A549 (cell line): ENCODE measurements around the gene RAD9A. TPM values are rescaled to one million over a fixed set of nuclear protein-coding genes. Genes with fewer than 3 reads are reported as not detected.

Source experiments
- ATAC-seq, 2 experiments: fragments of 200-7000 bp in 1 of 2; fragments of >200 bp in 1 of 2; cut with Nextera tagmentation in 1 of 2; cut with Tn5 transposase in 1 of 2; 3 replicates each; pipeline versions ENCODE4 v1.8.0 to v1.9.1; 2018 to 2020; ENCODE audit warnings: mild to moderate bottlenecking in 1 of 2, moderate library complexity in 1 of 2
- CTCF ChIA-PET: fragments of 300-600 bp; sonication (Branson Sonifier 250); formaldehyde crosslinking; extraction: SDS; loops from one replicate; lab custom pipeline; 2021; ENCODE audit warnings: antibody characterized with exemption, inconsistent platforms; lab: Yijun Ruan, JAX
- POLR2A ChIA-PET: fragments of 350-600 bp; formaldehyde crosslinking; extraction: SDS; loops from one replicate; lab custom pipeline; 2021; ENCODE audit warnings: antibody characterized with exemption, inconsistent platforms; lab: Yijun Ruan, JAX
- DNase-seq, 2 experiments: peaks; one replicate each; pipeline versions ENCODE4 v3.0.0 to v3.0.0-alpha.2; 2011 to 2016; ENCODE audit warnings: low read depth in 1 of 2, low spot score in 1 of 2
- FAIRE-seq: peaks from 2 replicates; lab custom pipeline; 2011; peaks lifted over from hg19 to GRCh38; lab: Jason Lieb, UNC
- H3K27ac ChIP-seq, 2 experiments: fragments of >200 bp; sonication (Bioruptor Twin); formaldehyde crosslinking; 3 replicates each; pipeline ENCODE4 v1.5.1; 2016 to 2017
- H3K4me1 ChIP-seq: fragments of >200 bp; sonication (Bioruptor Twin); formaldehyde crosslinking; 3 replicates; pipeline ENCODE4 v1.6.1; 2016
- H3K4me2 ChIP-seq: fragments of >200 bp; sonication (Bioruptor Twin); formaldehyde crosslinking; 3 replicates; pipeline ENCODE4 v1.6.1; 2016
- H3K4me3 ChIP-seq: fragments of >200 bp; sonication (Bioruptor Twin); formaldehyde crosslinking; 3 replicates; pipeline ENCODE4 v1.5.1; 2016
- H3K9me3 ChIP-seq: fragments of >200 bp; sonication (Bioruptor Twin); formaldehyde crosslinking; 3 replicates; pipeline ENCODE4 v1.6.1; 2016
- CHD4 ChIP-seq: fragments of 200-600 bp; sonication (generic); IDR thresholded peaks from 2 replicates; pipeline ENCODE4 v1.6.1; 2016; ENCODE audit warnings: antibody characterized with exemption, mild to moderate bottlenecking, borderline replicate concordance
- FOSL2 ChIP-seq, 2 experiments: fragments of 450-650 bp in 1 of 2; fragments of >200 bp in 1 of 2; sonication (Bioruptor Twin) in 1 of 2; formaldehyde crosslinking; IDR thresholded peaks; 2 replicates each; pipeline versions ENCODE4 v1.5.0 to v1.6.1; 2016 to 2020; ENCODE audit warnings: mild to moderate bottlenecking in 1 of 2, moderate library complexity in 1 of 2
- HMGXB4 ChIP-seq: fragments of 250-450 bp; sonication (Bioruptor Pico); IDR thresholded peaks from 2 replicates; pipeline ENCODE4 v1.5.0; 2021; ENCODE audit warnings: mild to moderate bottlenecking, moderate library complexity, borderline replicate concordance
- HOXB5 ChIP-seq: fragments of 250-450 bp; sonication (Bioruptor Pico); IDR thresholded peaks from 2 replicates; pipeline ENCODE4 v1.5.0; 2020; ENCODE audit warnings: mild to moderate bottlenecking, moderate library complexity
- JUNB ChIP-seq: fragments of >200 bp; sonication (Bioruptor Twin); formaldehyde crosslinking; IDR thresholded peaks from 2 replicates; pipeline ENCODE4 v1.6.1; 2016
- KDM5A ChIP-seq: fragments of 200-600 bp; sonication (generic); IDR thresholded peaks from 2 replicates; pipeline ENCODE4 v1.6.1; 2016; ENCODE audit warnings: antibody characterized with exemption, mild to moderate bottlenecking
- MAZ ChIP-seq: fragments of 150-350 bp; IDR thresholded peaks from 2 replicates; pipeline ENCODE4 v1.6.1; 2014; ENCODE audit warnings: antibody characterized with exemption, low read depth, low read length, borderline replicate concordance
- MYC ChIP-seq: IDR thresholded peaks from 2 replicates; pipeline ENCODE4 v1.6.1; 2012; ENCODE audit warnings: mild to moderate bottlenecking, inconsistent platforms, low read length, improper control_type of control experiment, borderline replicate concordance
- NPAS2 ChIP-seq: fragments of 250-450 bp; sonication (Bioruptor Pico); IDR thresholded peaks from 2 replicates; pipeline ENCODE4 v1.8.0; 2022; ENCODE audit warnings: mild to moderate bottlenecking, moderate library complexity, borderline replicate concordance
- PBX3 ChIP-seq: IDR thresholded peaks from 2 replicates; pipeline ENCODE4 v1.6.1; 2012
- POLR2A ChIP-seq: IDR thresholded peaks from 2 replicates; pipeline ENCODE4 v1.6.1; 2012; ENCODE audit warnings: mild to moderate bottlenecking, low read length
- REST ChIP-seq: fragments of 200-600 bp; sonication (generic); IDR thresholded peaks from 2 replicates; pipeline ENCODE4 v1.6.1; 2016; ENCODE audit warnings: antibody characterized with exemption, mild to moderate bottlenecking, moderate library complexity
- RFX5 ChIP-seq: fragments of 450-650 bp; IDR thresholded peaks from 2 replicates; pipeline ENCODE4 v1.7.1; 2014; ENCODE audit warnings: antibody characterized with exemption, mild to moderate bottlenecking, moderate library complexity
- RNF2 ChIP-seq: fragments of 200-600 bp; sonication (generic); IDR thresholded peaks from 2 replicates; pipeline ENCODE4 v1.6.1; 2016; ENCODE audit warnings: low read depth, mild to moderate bottlenecking, antibody characterized with exemption, moderate library complexity, borderline replicate concordance
- ZC3H11A ChIP-seq: fragments of 450-650 bp; IDR thresholded peaks from 2 replicates; pipeline ENCODE4 v1.6.1; 2014; ENCODE audit warnings: antibody characterized with exemption, mild to moderate bottlenecking
- WGBS: methylation state at CpG from one replicate; pipeline ENCODE4 v1.1.6; 2017; ENCODE audit errors: missing lambda C conversion rate; 5-methylcytosine and 5-hydroxymethylcytosine counted together
- polyA plus RNA-seq, 4 experiments: library from polyadenylated mRNA; depleted of rRNA in 3 of 4; stranded (reverse); fragments of >200 nt; fragmentation: RNase III in 1 of 4; extraction: RNeasy Plus Mini Kit Qiagen cat#74134 plus additional on column Dnase treatment in 1 of 4; gene quantifications; 2 replicates in 3 of 4; 3 replicates in 1 of 4; pipeline ENCODE4 v1.2.3, GENCODE V29; 2011 to 2017

The RAD9A gene
- polyA plus RNA-seq, 2 of the 4 experiments (the other 2 are of a cell fraction), result 19.0 to 43.7 TPM

- TF ChIP-seq RNF2, result peak; percentile 29; the same call in 1 of the 2 replicates
- TF ChIP-seq MYC, result peak; percentile 63; the same call in 1 of the 2 replicates
- TF ChIP-seq REST, result no peak
- peak; percentile 51 for TF ChIP-seq POLR2A
- TF ChIP-seq HMGXB4, result no peak
- peak; percentile 54; the same call in 1 of the 2 replicates for TF ChIP-seq PBX3
- peak; percentile 97 for TF ChIP-seq NPAS2 (CRISPR knock-in tag)
- TF ChIP-seq FOSL2 (IDR thresholded peaks at IDR 0.05), result no peak
- peak; percentile 53 for TF ChIP-seq FOSL2 (CRISPR knock-in tag; IDR thresholded peaks at IDR 0.05)
- peak; percentile 81 for TF ChIP-seq KDM5A
- no peak for TF ChIP-seq RFX5
- no peak for TF ChIP-seq JUNB
- TF ChIP-seq CHD4, result no peak
Observed at GRCh38 chr11:67391304-67392182, at the start of gene RAD9A (continued).

GRCh38 chr11:67344264-67344663 lies 47.5 kb upstream of the RAD9A start:
- no peak for DNase-seq
- WGBS, result 88% methylated on average over 4 of the region's 4 CpGs
- H3K4me3 ChIP-seq, result no peak overlapping the region
- CTCF ChIA-PET, result interaction anchor here (0.6 to 8.6 kb wide), 12 partner anchors 7 to 220 kb away, joined by 3 to 212 read pairs (median 18); partner anchors contain the start of gene POLD4
- H3K4me2 ChIP-seq, result no peak overlapping the region
- 0 out of 3 replicates have a peak, but pooled peaks cover 4% of the 10 kb centered on the region for H3K9me3 ChIP-seq
- peak overlapping the region in 1 of 2 experiments; percentile 82; a peak in 2 of 6 replicates for H3K27ac ChIP-seq
- FAIRE-seq, result no peak
- ATAC-seq, result no peak
- POLR2A ChIA-PET, result interaction anchor here (0.6 kb wide), 1 partner anchor 290 kb away, joined by 5 read pairs; no protein-coding TSS in a partner anchor
- H3K4me1 ChIP-seq, result peaks cover 44% of the 10 kb centered on the region
- TF ChIP-seq MAZ, result no peak

- DNase-seq (no peak), ATAC-seq (peak; percentile 47; a peak in 5 of 6 replicates), FAIRE-seq (no peak)
- CTCF ChIA-PET, result interaction anchor here (0.6 to 8.6 kb wide), 37 partner anchors 8 to 339 kb away, joined by 3 to 212 read pairs (median 4); partner anchors contain the start of genes AIP, CDK2AP2, POLD4 and PPP1CA
- Histone ChIP-seq H3K4me1 (peaks cover 55% of the 10 kb centered on the region), H3K27ac (peak overlapping the region; percentile 65 to 82), H3K9me3 (0 out of 3 replicates have a peak, but pooled peaks cover 4% of the 10 kb centered on the region), H3K4me3 (no peak overlapping the region), H3K4me2 (peak overlapping the region; percentile 49)
- TF ChIP-seq ZC3H11A, result 0 out of 2 replicates have a peak, but pooled peaks have one; percentile 9
- TF ChIP-seq HOXB5 (CRISPR knock-in tag), result no peak
- 73% methylated on average over 8 of the region's 8 CpGs for WGBS
- POLR2A ChIA-PET, result interaction anchor here (0.8 to 2.2 kb wide), 9 partner anchors 10 to 287 kb away, joined by 3 to 37 read pairs (median 5); partner anchors contain the start of genes CLCF1 and RAD9A
Observed at GRCh38 chr11:67345247-67345919, 46.4 kb upstream of the RAD9A start.
